RWPE2 (cell line): ENCODE data around the gene ITPKB.
"Not testable (repeated sequence)": the region's sequence is repeated elsewhere in the genome, so short reads cannot be mapped to it uniquely, and the experiment has no call there.

ENCODE experiments used
- ATAC-seq: fragments of 200-7000 bp; cut with Tn5 transposase; 3 replicates; pipeline ENCODE4 v1.9.1; 2021; ENCODE audit warnings: low read depth
- DNase-seq: peaks from one replicate; pipeline ENCODE4 v3.0.0-alpha.2; 2020; ENCODE audit warnings: low spot score
- H3K27ac ChIP-seq: fragments of 450-650 bp; 2 replicates; pipeline ENCODE4 v1.5.1; 2017; ENCODE audit warnings: mild to moderate bottlenecking; ENCODE audit not compliant: poor library complexity, severe bottlenecking
- H3K27me3 ChIP-seq: fragments of 250-450 bp; sonication (Bioruptor Pico); 2 replicates; pipeline ENCODE4 v1.5.1; 2021; ENCODE audit warnings: mild to moderate bottlenecking, moderate library complexity; ENCODE audit not compliant: insufficient read depth, poor library complexity, severe bottlenecking
- H3K36me3 ChIP-seq: fragments of 250-450 bp; sonication (Bioruptor Pico); 2 replicates; pipeline ENCODE4 v1.5.1; 2020; ENCODE audit warnings: low read depth, mild to moderate bottlenecking, moderate library complexity
- H3K4me1 ChIP-seq: fragments of 250-450 bp; sonication (Bioruptor Pico); 2 replicates; pipeline ENCODE4 v1.5.1; 2021; ENCODE audit warnings: mild to moderate bottlenecking, moderate library complexity; ENCODE audit not compliant: insufficient read depth, poor library complexity, severe bottlenecking
- H3K4me3 ChIP-seq: fragments of 250-450 bp; sonication (Bioruptor Pico); 2 replicates; pipeline ENCODE4 v1.5.1; 2021; ENCODE audit warnings: mild to moderate bottlenecking, moderate library complexity; ENCODE audit not compliant: severe bottlenecking
- H3K9me3 ChIP-seq: fragments of 250-450 bp; sonication (Bioruptor Pico); 2 replicates; pipeline ENCODE4 v1.5.1; 2021; ENCODE audit warnings: mild to moderate bottlenecking, moderate library complexity; ENCODE audit not compliant: severe bottlenecking
- TF ChIP-seq, protein P1 (sequence below): fragments of 450-650 bp; IDR thresholded peaks from one replicate; pipeline ENCODE4 v1.5.1; 2017; ENCODE audit warnings: mild to moderate bottlenecking, moderate library complexity; ENCODE audit not compliant: poor library complexity, severe bottlenecking

ITPKB gene

DNA sequence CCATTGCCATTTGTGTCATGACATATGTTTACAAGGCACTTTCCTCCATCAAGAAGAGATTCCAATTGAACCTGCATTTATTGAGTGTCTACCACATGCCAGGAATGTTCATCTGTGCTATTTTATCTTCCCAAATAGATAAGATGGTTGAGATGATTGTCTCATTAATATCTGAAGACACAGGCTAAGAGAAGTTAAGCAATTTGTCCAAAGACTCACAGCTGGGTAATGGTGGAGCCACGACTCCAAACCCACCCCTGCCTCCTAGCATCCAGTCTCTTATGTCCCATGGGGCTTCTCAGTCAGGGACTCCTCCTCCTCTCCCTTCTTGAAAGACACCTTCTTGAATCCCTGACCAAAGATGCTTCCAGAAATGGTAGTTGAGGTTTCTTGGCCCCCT lies 122.4 kb downstream of the ITPKB start:
- H3K27ac ChIP-seq, result no peak overlapping the region
- no peaks in the 10 kb centered on the region for H3K36me3 ChIP-seq
- H3K9me3 ChIP-seq, result no peaks in the 10 kb centered on the region
- TF ChIP-seq, protein P1, sequence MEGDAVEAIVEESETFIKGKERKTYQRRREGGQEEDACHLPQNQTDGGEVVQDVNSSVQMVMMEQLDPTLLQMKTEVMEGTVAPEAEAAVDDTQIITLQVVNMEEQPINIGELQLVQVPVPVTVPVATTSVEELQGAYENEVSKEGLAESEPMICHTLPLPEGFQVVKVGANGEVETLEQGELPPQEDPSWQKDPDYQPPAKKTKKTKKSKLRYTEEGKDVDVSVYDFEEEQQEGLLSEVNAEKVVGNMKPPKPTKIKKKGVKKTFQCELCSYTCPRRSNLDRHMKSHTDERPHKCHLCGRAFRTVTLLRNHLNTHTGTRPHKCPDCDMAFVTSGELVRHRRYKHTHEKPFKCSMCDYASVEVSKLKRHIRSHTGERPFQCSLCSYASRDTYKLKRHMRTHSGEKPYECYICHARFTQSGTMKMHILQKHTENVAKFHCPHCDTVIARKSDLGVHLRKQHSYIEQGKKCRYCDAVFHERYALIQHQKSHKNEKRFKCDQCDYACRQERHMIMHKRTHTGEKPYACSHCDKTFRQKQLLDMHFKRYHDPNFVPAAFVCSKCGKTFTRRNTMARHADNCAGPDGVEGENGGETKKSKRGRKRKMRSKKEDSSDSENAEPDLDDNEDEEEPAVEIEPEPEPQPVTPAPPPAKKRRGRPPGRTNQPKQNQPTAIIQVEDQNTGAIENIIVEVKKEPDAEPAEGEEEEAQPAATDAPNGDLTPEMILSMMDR, result no peak
- H3K4me3 ChIP-seq, result no peak overlapping the region
- ATAC-seq (no peak), DNase-seq (no peak)
- no peaks in the 10 kb centered on the region for H3K27me3 ChIP-seq
- H3K4me1 ChIP-seq, result no peaks in the 10 kb centered on the region

DNA sequence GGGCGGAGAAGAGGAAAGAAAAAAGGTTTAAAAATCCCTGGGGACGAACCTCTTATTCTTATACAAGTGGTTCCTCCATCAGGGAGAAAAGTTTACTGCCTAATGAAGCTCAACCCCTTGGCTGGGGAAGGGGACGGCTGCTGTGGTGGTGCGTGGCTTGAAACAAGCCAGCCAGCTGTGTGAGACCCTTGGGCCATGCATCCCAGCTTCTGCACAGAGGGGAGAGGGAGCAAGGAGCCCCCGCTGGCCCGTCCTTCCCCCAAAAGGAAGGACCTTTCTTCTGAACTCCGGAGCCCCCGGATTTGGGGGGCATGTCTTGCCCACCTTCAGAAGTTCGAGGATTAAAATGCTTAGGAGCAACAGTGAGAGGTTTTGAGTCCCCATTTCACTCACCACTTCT lies 123.2 kb downstream of the ITPKB start:
- Histone ChIP-seq H3K4me3 (no peak overlapping the region), H3K4me1 (no peaks in the 10 kb centered on the region), H3K9me3 (no peaks in the 10 kb centered on the region), H3K27ac (no peak overlapping the region), H3K36me3 (no peaks in the 10 kb centered on the region), H3K27me3 (no peaks in the 10 kb centered on the region)
- no peak for DNase-seq
- no peak for ATAC-seq
- TF ChIP-seq, protein P1, result no peak

DNA sequence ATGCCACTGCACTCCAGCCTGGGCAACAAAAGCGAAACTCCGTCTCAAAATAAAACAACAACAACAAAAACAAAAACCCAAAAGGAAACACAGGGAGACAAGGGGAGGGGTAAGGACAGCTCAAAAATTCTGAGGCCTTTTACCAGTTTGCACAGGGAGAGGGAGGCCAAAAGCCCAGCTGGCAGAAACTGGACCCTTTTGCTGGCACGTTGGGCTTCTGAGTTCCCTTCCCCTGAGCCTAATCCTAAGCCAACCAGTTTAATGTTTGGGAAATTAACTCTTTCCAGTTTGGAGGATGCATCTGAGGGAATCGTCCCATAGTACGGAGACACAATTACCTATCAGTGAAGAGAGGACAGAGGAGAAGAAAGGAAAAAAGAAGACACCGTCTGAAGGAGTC lies 127.1 kb downstream of the ITPKB start:
- not testable (repeated sequence) for H3K4me3 ChIP-seq, H3K9me3 ChIP-seq, H3K27ac ChIP-seq, DNase-seq, H3K36me3 ChIP-seq, ATAC-seq, H3K4me1 ChIP-seq, H3K27me3 ChIP-seq

DNA sequence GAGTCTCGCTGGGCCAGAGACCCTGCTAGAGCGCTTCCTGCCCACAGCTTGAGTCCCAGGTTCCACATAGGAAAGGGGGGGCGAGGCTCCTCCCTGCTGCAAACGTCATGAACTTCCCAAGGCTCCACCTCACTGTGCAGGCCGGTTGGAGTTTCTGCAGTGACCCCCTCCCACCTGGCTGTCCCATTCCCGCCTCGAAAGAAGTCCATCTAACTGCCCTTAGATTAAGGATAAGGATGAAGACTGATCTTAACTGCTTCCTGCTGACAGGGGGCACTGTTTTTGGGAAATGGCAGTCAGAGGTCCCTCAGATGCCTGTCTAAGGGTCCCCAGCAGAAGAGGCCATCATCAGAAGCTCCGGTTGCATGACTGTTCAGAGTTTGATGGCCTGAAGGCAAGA lies 127.8 kb downstream of the ITPKB start:
- H3K27ac ChIP-seq, result no peak overlapping the region
- DNase-seq, result no peak
- H3K9me3 ChIP-seq, result no peaks in the 10 kb centered on the region
- no peaks in the 10 kb centered on the region for H3K36me3 ChIP-seq
- no peaks in the 10 kb centered on the region for H3K4me1 ChIP-seq
- TF ChIP-seq, protein P1, result no peak
- H3K27me3 ChIP-seq, result no peaks in the 10 kb centered on the region
- H3K4me3 ChIP-seq, result no peak overlapping the region
- ATAC-seq, result no peak

DNA sequence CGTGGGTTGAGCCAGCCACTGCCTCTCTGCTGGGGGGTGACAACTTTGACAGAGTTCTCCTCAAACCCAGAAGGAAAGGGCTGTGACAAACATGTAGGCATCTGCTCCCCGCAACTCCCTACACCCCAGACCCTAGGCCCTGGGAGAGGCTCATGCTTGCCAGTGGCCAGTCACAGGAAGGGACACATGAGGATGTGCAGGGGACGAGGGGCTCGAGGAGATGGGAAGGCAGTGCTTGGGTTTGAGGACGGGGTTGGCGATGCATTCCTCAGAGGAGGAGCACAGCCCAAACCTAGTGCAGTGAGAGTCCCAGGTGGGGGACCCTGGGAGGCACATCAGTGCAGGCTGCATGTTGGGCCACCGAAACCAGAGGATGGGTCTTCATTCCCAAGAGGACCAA lies 128.4 kb downstream of the ITPKB start:
- Histone ChIP-seq H3K27me3 (no peaks in the 10 kb centered on the region), H3K36me3 (no peaks in the 10 kb centered on the region), H3K4me1 (no peaks in the 10 kb centered on the region), H3K27ac (no peak overlapping the region), H3K4me3 (no peak overlapping the region), H3K9me3 (no peaks in the 10 kb centered on the region)
- DNase-seq (no peak), ATAC-seq (no peak)
- TF ChIP-seq, protein P1, result no peak
